HEK293 (cell line): ENCODE results near the gene GNS.

Experiments
- GLI4 ChIP-seq: fragments of 450-650 bp; formaldehyde crosslinking; IDR thresholded peaks from 2 replicates; pipeline ENCODE4 v1.5.1; 2016; ENCODE audit warnings: missing biosample characterization, missing genetic modification characterization
- HOXD13 ChIP-seq: sonication (generic); formaldehyde crosslinking; IDR thresholded peaks from 2 replicates; pipeline ENCODE4 v1.8.0; 2022; ENCODE audit warnings: missing genetic modification reagents, borderline replicate concordance
- TCF7L2 ChIP-seq: IDR thresholded peaks from 2 replicates; pipeline ENCODE4 v1.6.1; 2011; ENCODE audit warnings: low read depth, mild to moderate bottlenecking, inconsistent platforms, low read length, moderate library complexity, borderline replicate concordance
- ZFP41 ChIP-seq: fragments of 450-650 bp; formaldehyde crosslinking; IDR thresholded peaks from 2 replicates; pipeline ENCODE4 v1.5.1; 2016; ENCODE audit warnings: missing biosample characterization, missing genetic modification characterization, borderline replicate concordance
- ZNF132 ChIP-seq: fragments of 450-650 bp; formaldehyde crosslinking; IDR thresholded peaks from 2 replicates; pipeline ENCODE4 v1.5.1; 2017; ENCODE audit warnings: missing biosample characterization, missing genetic modification characterization, borderline replicate concordance
- ZNF391 ChIP-seq: fragments of 450-650 bp; formaldehyde crosslinking; IDR thresholded peaks from 2 replicates; pipeline ENCODE4 v1.5.1; 2016; ENCODE audit warnings: low read depth, missing biosample characterization, missing genetic modification characterization, borderline replicate concordance
- ZNF404 ChIP-seq: fragments of 450-650 bp; formaldehyde crosslinking; IDR thresholded peaks from 2 replicates; pipeline ENCODE4 v1.5.1; 2017; ENCODE audit warnings: missing biosample characterization, missing genetic modification characterization
- TF ChIP-seq, protein P1 (sequence below): fragments of 450-650 bp; formaldehyde crosslinking; IDR thresholded peaks from 2 replicates; pipeline ENCODE4 v1.5.1; 2016; ENCODE audit warnings: missing biosample characterization, missing genetic modification characterization

DNA sequence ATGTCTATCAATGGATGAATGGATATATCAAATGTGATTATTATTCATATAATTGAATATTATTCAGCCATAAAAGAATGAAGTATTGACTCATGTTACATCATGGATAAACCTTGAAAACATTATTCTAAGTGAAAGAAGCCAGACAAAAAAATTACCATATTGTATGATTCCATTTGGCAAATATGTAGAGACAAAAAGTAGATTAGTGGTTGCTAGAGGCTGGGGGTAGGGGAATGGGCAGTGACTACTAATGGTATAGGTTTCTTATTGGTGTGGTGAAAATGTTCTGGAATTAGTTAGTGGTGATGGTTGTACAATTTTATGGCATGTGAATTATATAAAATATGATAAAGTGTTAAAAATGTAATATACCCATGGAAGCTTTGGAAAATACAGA lies 31.8 kb upstream of the GNS start:
- TF ChIP-seq, protein P1, sequence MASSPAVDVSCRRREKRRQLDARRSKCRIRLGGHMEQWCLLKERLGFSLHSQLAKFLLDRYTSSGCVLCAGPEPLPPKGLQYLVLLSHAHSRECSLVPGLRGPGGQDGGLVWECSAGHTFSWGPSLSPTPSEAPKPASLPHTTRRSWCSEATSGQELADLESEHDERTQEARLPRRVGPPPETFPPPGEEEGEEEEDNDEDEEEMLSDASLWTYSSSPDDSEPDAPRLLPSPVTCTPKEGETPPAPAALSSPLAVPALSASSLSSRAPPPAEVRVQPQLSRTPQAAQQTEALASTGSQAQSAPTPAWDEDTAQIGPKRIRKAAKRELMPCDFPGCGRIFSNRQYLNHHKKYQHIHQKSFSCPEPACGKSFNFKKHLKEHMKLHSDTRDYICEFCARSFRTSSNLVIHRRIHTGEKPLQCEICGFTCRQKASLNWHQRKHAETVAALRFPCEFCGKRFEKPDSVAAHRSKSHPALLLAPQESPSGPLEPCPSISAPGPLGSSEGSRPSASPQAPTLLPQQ: no peak
- TF ChIP-seq ZNF404 (tag by site-specific recombination) (no peak), GLI4 (tag by site-specific recombination) (no peak), ZNF391 (tag by site-specific recombination) (no peak), HOXD13 (CRISPR knock-in tag) (no peak), ZFP41 (tag by site-specific recombination) (no peak), TCF7L2 (no peak), ZNF132 (no peak)
